ENCODE data around the gene TEAD1.

DNA sequence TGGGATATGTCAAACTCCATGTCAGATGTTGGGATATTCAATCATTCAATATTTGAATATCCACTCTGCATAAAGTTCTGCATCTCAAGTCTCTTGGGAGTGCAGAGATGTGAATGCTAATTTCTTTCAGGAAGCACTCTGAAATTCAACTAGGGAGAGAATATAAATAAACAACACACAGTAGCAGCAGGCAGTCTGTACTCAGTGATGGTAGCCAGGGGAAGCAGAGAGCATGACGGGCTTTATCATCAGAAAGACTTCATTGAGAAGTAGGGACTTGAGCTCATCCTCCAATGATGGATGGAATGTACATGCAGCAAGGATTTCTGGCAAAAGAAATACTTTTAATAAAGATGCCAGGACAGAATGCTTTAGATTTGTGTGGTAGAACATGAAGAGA is 9.8 kb upstream of the TEAD1 start:
- TF ChIP-seq, protein P1, sequence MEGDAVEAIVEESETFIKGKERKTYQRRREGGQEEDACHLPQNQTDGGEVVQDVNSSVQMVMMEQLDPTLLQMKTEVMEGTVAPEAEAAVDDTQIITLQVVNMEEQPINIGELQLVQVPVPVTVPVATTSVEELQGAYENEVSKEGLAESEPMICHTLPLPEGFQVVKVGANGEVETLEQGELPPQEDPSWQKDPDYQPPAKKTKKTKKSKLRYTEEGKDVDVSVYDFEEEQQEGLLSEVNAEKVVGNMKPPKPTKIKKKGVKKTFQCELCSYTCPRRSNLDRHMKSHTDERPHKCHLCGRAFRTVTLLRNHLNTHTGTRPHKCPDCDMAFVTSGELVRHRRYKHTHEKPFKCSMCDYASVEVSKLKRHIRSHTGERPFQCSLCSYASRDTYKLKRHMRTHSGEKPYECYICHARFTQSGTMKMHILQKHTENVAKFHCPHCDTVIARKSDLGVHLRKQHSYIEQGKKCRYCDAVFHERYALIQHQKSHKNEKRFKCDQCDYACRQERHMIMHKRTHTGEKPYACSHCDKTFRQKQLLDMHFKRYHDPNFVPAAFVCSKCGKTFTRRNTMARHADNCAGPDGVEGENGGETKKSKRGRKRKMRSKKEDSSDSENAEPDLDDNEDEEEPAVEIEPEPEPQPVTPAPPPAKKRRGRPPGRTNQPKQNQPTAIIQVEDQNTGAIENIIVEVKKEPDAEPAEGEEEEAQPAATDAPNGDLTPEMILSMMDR (conservative IDR thresholded peaks at IDR 0.05; ENCODE audit: low read length), result no peak
- no peak for TF ChIP-seq EZH2phosphoT487 (IDR thresholded peaks at IDR 0.05; ENCODE audit: borderline replicate concordance, low read depth, low read length)
